GM19240 (cell line): ENCODE results near the gene MYO7A.

Experiments
- DNase-seq: peaks from one replicate; pipeline ENCODE4 v3.0.0; 2011; ENCODE audit warnings: low spot score; ENCODE audit not compliant: insufficient read length

Gene MYO7A

DNA sequence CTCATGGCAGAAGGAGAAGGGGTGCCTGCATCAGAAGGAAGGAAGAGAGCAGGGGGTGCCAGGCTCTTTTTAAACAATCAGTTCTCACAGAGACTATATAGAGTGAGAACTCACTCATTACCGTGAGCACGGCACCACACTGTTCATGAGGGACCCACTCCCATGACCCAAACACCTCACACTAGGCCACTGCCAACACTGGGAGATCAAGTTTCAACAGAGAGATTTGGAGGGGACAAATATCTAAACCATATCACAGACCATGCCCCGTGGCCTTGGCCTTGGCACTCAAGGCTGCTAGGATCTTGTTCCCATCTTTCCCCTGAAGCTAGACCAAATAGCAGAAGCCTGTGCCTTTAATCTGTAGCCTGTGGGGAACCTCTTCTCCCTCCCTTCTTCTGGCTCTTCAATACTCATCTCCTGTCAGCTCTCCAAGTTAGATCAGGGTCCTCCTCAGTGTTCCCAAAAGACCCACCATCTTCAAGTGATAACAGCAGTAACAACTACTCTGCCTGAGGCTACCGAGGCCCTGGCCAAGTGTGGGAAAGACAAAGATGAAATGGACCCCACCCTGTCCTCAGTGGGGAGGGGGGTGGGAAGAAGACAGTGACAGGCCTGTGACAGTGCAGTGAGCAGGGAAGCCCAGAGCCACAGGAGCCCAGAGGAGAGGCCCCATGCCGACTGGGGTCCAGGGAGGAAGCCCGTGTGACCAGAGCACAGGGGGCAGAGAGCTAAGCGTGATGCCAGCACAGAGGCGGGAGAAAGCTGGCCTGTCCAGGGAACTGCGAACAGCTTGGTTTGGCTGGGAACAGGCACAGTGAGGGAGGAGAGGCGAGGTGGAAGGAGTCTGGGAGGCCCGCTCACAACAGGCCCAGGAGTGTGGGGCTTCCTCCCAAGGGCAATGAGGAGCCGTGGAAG is 72.6 kb downstream of the MYO7A start:
- DNase-seq, result no peak

DNA sequence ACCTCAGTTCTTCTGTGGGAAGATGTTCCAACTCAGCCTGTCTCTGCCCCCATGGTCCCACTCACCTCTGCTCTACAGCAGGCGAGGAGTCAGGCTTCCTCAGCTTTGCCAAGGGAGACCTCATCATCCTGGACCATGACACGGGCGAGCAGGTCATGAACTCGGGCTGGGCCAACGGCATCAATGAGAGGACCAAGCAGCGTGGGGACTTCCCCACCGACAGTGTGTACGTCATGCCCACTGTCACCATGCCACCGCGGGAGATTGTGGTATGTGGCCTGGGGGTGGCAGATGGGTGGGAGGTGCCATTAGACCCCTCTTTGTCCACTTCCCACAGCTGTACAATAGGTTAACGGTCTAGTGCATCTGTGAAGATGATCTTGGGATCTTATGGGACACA is 73.3 kb downstream of the MYO7A start:
- DNase-seq, result no peak

GRCh38 chr11:77201991-77202841 is 74.2 kb downstream of the MYO7A start:
- DNase-seq, result no peak

DNA sequence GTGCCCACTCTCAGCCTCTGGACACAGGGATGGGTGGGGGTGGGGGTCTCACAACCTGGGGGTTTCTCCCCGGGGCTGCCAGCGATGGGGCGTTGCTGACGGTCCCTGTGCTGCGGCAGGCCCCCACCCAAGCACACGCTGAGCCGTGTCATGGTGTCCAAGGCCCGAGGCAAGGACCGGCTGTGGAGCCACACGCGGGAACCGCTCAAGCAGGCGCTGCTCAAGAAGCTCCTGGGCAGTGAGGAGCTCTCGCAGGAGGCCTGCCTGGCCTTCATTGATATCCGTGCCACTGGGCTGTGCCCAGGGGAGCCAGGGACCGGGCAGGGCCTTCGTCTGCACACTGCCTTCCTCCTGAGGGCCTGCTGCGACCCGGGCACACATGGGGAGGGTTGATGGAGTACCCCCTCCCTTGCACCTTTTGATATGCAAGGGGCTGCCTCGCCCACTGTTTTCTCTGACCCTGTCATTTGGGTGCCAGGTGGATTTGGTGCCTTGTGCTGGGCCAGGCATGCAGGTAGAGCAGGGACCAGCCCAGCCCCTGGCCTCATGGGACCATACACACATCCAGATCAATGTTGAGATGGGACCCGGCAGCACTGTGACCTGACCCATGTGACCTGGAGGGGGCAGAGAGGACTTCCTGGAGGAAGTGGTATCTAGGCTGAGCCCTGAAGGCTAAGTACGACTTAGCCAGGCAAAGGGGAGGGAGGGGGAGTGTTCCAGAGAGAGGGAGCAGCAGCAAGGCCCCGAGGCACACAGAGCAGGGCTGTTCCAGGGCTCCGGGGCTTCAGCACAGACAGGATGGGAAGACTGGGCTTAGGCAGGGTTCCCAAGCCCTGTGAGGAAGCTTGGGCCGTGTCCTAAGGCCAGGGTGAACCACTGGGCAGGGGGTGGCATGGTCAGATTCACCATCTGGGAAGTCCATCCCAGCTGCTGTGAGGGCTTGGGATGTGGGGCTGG is 75.2 kb downstream of the MYO7A start:
- no peak for DNase-seq

- DNase-seq, result no peak
Measured at GRCh38 chr11:77203901-77204753, 76.1 kb downstream of the MYO7A start.

- DNase-seq, result no peak
Measured at GRCh38 chr11:77204754-77205466, 76.9 kb downstream of the MYO7A start.

DNA sequence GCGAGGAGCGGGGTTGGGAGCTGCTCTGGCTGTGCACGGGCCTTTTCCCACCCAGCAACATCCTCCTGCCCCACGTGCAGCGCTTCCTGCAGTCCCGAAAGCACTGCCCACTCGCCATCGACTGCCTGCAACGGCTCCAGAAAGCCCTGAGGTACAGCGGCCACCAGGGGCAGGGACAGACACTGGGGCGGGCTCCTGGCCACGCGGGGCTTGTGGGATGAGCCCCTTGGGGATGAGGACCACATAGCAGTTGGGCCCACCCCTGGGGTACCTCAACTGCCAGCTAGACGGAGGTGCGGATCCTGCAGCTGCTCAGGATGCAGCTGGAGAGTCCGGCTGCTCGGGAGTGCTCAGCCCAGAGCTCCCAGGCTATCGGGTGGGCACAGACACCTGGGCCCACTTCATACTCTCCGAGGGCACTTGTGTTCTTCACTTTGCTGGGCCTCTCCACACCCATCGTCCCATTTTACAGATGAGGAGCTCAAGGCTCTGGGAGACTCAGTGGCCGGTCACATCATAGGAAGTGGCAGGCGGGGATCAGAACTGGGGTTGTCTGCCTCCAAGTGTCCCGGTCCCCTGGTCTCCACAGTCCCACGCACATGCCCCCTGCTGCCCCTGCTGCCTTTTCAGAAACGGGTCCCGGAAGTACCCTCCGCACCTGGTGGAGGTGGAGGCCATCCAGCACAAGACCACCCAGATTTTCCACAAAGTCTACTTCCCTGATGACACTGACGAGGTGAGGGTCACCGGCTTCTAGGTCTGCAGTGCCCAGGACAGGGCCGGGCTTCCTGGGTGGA is 77.6 kb downstream of the MYO7A start:
- no peak for DNase-seq

GRCh38 chr11:77206264-77207018 is 78.4 kb downstream of the MYO7A start:
- no peak for DNase-seq

DNA sequence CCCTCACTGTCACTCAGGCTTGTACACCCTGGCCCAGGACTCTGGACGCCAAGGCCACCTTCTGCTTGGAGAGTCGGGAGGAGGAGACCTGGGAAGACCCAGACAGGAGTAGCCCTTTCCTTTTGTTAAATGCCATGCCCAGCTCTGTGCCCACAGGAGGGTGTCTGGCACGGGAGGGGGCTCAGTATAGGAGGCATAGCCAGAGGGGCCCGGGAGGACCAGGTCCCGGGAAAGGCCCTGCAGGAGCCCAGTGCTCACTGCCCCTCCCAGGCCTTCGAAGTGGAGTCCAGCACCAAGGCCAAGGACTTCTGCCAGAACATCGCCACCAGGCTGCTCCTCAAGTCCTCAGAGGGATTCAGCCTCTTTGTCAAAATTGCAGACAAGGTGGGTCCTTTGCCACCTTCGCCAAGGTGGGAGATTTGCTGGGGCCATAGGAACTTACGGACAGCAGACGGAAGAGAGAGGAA is 79.0 kb downstream of the MYO7A start:
- no peak for DNase-seq

- DNase-seq, result no peak
Measured at GRCh38 chr11:77207618-77208313, 79.7 kb downstream of the MYO7A start.

DNA sequence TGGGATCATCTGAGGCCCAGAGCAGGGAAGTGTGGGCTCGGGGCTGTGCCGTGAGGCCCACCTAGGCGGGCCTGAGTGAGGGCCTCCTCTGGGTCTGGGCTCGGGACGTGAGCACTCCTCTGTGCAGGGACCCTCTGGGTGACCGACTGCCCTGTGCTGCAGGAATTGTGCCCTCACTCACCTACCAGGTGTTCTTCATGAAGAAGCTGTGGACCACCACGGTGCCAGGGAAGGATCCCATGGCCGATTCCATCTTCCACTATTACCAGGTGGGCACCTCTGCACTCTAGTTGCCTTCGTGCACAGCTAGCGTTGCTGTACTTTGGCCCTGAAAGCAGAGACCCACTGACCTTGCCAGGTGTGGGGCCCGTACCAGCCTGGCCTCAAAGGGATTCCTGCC is 80.5 kb downstream of the MYO7A start:
- DNase-seq, result no peak

DNA sequence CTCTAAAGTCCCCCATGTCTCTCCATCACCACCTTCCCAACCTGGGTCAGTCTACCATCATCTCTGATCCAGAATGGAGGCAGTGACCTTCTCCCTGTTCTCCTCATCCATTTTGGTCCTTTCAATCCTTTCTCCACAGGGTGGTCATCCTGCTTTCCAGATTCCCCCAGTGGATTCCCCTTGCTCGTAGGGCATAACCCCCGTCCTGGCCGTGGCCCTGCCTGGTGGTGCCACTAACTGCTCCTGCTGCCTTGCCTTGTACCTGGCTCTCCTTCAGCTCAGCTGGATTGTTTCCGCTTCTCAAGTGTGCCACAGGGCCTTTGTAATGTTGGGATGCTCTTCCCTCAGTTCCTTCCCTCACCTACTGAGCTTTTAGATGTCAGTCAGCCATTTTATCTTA is 81.6 kb downstream of the MYO7A start:
- no peak for DNase-seq

GRCh38 chr11:77211040-77211451 is 83.0 kb downstream of the MYO7A start:
- no peak for DNase-seq

GRCh38 chr11:77211594-77212251 is 83.7 kb downstream of the MYO7A start:
- DNase-seq, result no peak

DNA sequence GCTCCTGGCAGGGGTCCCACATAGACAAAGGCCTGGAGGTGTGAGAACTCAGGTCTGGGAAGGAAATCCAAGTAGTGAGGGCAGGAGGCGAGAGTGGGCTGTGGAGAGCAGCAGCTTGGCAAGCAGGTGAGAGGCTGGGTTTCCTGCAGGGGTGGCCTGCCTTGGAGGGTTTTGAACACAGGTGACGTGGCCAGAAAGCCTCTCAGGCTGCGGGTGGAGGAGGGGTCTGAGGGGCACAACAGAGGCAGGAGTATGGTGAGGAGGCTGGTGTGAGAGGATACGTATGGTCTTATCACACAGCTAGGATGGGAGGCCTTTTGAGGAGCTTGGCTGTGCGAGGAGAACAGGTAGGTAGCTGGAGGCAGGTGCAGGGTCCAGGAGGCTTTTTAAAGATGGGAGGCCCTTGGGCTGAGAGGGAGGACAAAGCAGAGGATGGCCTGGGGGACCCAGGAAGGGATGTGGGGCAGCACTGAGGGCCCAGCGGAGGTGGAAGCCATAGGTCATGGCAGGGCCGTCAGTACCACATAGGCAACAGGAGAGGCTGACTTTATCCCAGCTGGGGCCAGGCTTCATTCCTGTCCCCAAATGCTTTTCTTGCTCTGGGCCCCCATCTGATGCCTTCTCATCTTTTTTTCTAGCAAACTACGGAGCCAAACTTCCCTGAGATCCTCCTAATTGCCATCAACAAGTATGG is 84.4 kb downstream of the MYO7A start:
- DNase-seq, result no peak

- DNase-seq, result no peak
Measured at GRCh38 chr11:77213029-77213579, 85.1 kb downstream of the MYO7A start.
